AG10803 (cell line): ENCODE data around the gene ARHGAP18.

Experiments
- DNase-seq: peaks from one replicate; pipeline ENCODE4 v3.0.0; 2010; ENCODE audit warnings: low read depth
- H3K4me3 ChIP-seq: 2 replicates; pipeline ENCODE4 v1.5.1; 2011; ENCODE audit warnings: mild to moderate bottlenecking, low read length, control low read depth
- CTCF ChIP-seq: conservative IDR thresholded peaks from 2 replicates; pipeline ENCODE4 v1.5.1; 2011; ENCODE audit warnings: mild to moderate bottlenecking, low read length, control low read depth, inconsistent platforms

The ARHGAP18 gene

GRCh38 chr6:129672341-129672682 is 37.7 kb downstream of the ARHGAP18 start:
- no peak for DNase-seq
- peak overlapping the region; percentile 27 for H3K4me3 ChIP-seq
- no peak for TF ChIP-seq CTCF

GRCh38 chr6:129671442-129672340 is 38.3 kb downstream of the ARHGAP18 start:
- DNase-seq = no peak
- TF ChIP-seq CTCF = peak; percentile 22; the same call in 1 of the 2 replicates
- no peak overlapping the region for H3K4me3 ChIP-seq

GRCh38 chr6:129670634-129671033 is 39.3 kb downstream of the ARHGAP18 start:
- no peak for TF ChIP-seq CTCF
- DNase-seq = no peak
- H3K4me3 ChIP-seq = no peak overlapping the region

GRCh38 chr6:129667621-129668020 is 42.4 kb downstream of the ARHGAP18 start:
- no peak for TF ChIP-seq CTCF
- DNase-seq = peak; percentile 67

GRCh38 chr6:129667034-129667433 is 42.9 kb downstream of the ARHGAP18 start:
- peak; percentile 28; the same call in 1 of the 2 replicates for TF ChIP-seq CTCF
- no peak for DNase-seq
- no peak overlapping the region for H3K4me3 ChIP-seq

More at GRCh38 chr6:129667621-129668020, 42.4 kb downstream of the ARHGAP18 start:
- no peak overlapping the region for H3K4me3 ChIP-seq

GRCh38 chr6:129665555-129665954 is 44.4 kb downstream of the ARHGAP18 start:
- DNase-seq = no peak
- TF ChIP-seq CTCF = no peak
- no peak overlapping the region for H3K4me3 ChIP-seq

- no peak for TF ChIP-seq CTCF
- no peak overlapping the region for H3K4me3 ChIP-seq
- DNase-seq = no peak
Observed at GRCh38 chr6:129663531-129663930, 46.4 kb downstream of the ARHGAP18 start.
